PFSK-1 (cell line): ENCODE measurements around the gene NEBL.

Source experiments
- POLR2AphosphoS5 ChIP-seq: IDR thresholded peaks from 2 replicates; pipeline ENCODE4 v1.6.1; 2012; ENCODE audit warnings: low read depth, mild to moderate bottlenecking, control low read depth, low read length, moderate library complexity
- SIN3A ChIP-seq: IDR thresholded peaks from 2 replicates; pipeline ENCODE4 v1.6.1; 2012; ENCODE audit warnings: mild to moderate bottlenecking, low read length, moderate library complexity, borderline replicate concordance; ENCODE audit not compliant: insufficient read depth
- TAF1 ChIP-seq: IDR thresholded peaks from 2 replicates; pipeline ENCODE4 v1.6.1; 2012; ENCODE audit warnings: low read length, control low read depth, borderline replicate concordance; ENCODE audit not compliant: insufficient read depth
- TF ChIP-seq, protein P1 (sequence below), 2 experiments: IDR thresholded peaks; 2 replicates each; pipeline versions ENCODE4 v1.6.1 to v1.8.0; 2011 to 2012; ENCODE audit warnings: low read depth in 2 of 2, low read length in 2 of 2, control low read depth in 1 of 2, inconsistent platforms in 1 of 2, mild to moderate bottlenecking in 1 of 2, moderate library complexity in 1 of 2; ENCODE audit not compliant: insufficient read depth in 1 of 2

DNA sequence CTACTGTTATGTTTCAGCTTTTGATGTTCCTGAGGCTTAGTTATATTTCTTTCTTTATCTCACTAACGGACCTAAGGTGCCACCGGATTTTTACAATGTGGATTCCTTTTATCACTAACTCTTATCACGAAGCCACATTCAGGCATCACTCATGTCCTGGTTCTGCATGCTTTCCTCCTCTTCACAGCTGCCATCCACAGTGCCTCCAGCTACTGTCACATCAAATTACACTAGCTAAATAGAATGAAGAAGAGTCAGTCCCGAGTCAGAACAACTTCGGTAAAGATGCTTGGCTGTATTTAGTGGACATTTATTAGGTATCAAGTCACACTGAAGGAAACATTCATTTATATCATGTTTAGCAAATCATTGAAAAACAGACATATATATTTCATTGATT is 153.2 kb downstream of the NEBL start:
- TF ChIP-seq, protein P1, sequence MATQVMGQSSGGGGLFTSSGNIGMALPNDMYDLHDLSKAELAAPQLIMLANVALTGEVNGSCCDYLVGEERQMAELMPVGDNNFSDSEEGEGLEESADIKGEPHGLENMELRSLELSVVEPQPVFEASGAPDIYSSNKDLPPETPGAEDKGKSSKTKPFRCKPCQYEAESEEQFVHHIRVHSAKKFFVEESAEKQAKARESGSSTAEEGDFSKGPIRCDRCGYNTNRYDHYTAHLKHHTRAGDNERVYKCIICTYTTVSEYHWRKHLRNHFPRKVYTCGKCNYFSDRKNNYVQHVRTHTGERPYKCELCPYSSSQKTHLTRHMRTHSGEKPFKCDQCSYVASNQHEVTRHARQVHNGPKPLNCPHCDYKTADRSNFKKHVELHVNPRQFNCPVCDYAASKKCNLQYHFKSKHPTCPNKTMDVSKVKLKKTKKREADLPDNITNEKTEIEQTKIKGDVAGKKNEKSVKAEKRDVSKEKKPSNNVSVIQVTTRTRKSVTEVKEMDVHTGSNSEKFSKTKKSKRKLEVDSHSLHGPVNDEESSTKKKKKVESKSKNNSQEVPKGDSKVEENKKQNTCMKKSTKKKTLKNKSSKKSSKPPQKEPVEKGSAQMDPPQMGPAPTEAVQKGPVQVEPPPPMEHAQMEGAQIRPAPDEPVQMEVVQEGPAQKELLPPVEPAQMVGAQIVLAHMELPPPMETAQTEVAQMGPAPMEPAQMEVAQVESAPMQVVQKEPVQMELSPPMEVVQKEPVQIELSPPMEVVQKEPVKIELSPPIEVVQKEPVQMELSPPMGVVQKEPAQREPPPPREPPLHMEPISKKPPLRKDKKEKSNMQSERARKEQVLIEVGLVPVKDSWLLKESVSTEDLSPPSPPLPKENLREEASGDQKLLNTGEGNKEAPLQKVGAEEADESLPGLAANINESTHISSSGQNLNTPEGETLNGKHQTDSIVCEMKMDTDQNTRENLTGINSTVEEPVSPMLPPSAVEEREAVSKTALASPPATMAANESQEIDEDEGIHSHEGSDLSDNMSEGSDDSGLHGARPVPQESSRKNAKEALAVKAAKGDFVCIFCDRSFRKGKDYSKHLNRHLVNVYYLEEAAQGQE (IDR thresholded peaks at IDR 0.05; ENCODE audit: insufficient read depth in 1 of 2, low read depth in 2 of 2, low read length in 2 of 2): no peak
- no peak for TF ChIP-seq POLR2AphosphoS5
- TF ChIP-seq SIN3A: no peak
- no peak for TF ChIP-seq TAF1
